ACC112 (cell line): ENCODE measurements around the gene CRACR2B.

ENCODE experiments used
- H2AFZ ChIP-seq: fragments of 200-600 bp; sonication (generic); one replicate; pipeline ENCODE4 v1.6.0; 2017; ENCODE audit warnings: antibody characterized with exemption, low read length; ENCODE audit not compliant: unreplicated experiment
- H3K27ac ChIP-seq: fragments of 200-600 bp; sonication (generic); 2 replicates; pipeline ENCODE4 v1.5.1; 2014; ENCODE audit warnings: low read depth, mild to moderate bottlenecking, antibody characterized with exemption, low read length, moderate library complexity
- H3K27me3 ChIP-seq: fragments of 200-600 bp; sonication (generic); 2 replicates; pipeline ENCODE4 v1.6.1; 2014; ENCODE audit warnings: mild to moderate bottlenecking, antibody characterized with exemption, low read length, moderate library complexity, mixed read lengths; ENCODE audit not compliant: insufficient read depth
- H3K36me3 ChIP-seq: fragments of 200-600 bp; sonication (generic); 2 replicates; pipeline ENCODE4 v1.6.1; 2016; ENCODE audit warnings: mild to moderate bottlenecking, antibody characterized with exemption, low read length, moderate library complexity, mixed read lengths; ENCODE audit not compliant: insufficient read depth
- H3K4me1 ChIP-seq: fragments of 200-600 bp; sonication (generic); one replicate; pipeline ENCODE4 v1.6.1; 2016; ENCODE audit warnings: low read length, mixed read lengths; ENCODE audit not compliant: insufficient read depth, unreplicated experiment, control insufficient read depth
- H3K4me3 ChIP-seq: fragments of 200-600 bp; sonication (generic); 2 replicates; pipeline ENCODE4 v1.5.1; 2014; ENCODE audit warnings: mild to moderate bottlenecking, low read depth, low read length
- H3K79me2 ChIP-seq: fragments of 200-600 bp; sonication (generic); one replicate; pipeline ENCODE4 v1.6.0; 2016; ENCODE audit warnings: low read length; ENCODE audit not compliant: control insufficient read depth, unreplicated experiment, insufficient read depth

CRACR2B gene

GRCh38 chr11:802693-803466 is 24.8 kb upstream of the CRACR2B start:
- Histone ChIP-seq H3K36me3 (no peaks in the 10 kb centered on the region), H2AFZ (no peak overlapping the region), H3K27ac (no peak overlapping the region), H3K27me3 (no peaks in the 10 kb centered on the region), H3K79me2 (peaks cover 2% of the 10 kb centered on the region), H3K4me1 (peaks cover 7% of the 10 kb centered on the region), H3K4me3 (no peak overlapping the region)

- Histone ChIP-seq H3K27ac (no peak overlapping the region), H3K79me2 (peaks cover 5% of the 10 kb centered on the region), H3K36me3 (no peaks in the 10 kb centered on the region), H3K27me3 (no peaks in the 10 kb centered on the region), H3K4me3 (peak overlapping the region; percentile 80; the same call in 1 of the 2 replicates), H2AFZ (no peak overlapping the region), H3K4me1 (peaks cover 9% of the 10 kb centered on the region)
Observed at GRCh38 chr11:803467-803742, 24.3 kb upstream of the CRACR2B start.

- Histone ChIP-seq H3K79me2 (peaks cover 11% of the 10 kb centered on the region), H3K27me3 (no peaks in the 10 kb centered on the region), H3K4me3 (peak overlapping the region; percentile 80), H3K36me3 (no peaks in the 10 kb centered on the region), H3K4me1 (peaks cover 10% of the 10 kb centered on the region), H2AFZ (no peak overlapping the region), H3K27ac (no peak overlapping the region)
Observed at GRCh38 chr11:803770-804598, 23.7 kb upstream of the CRACR2B start.

DNA sequence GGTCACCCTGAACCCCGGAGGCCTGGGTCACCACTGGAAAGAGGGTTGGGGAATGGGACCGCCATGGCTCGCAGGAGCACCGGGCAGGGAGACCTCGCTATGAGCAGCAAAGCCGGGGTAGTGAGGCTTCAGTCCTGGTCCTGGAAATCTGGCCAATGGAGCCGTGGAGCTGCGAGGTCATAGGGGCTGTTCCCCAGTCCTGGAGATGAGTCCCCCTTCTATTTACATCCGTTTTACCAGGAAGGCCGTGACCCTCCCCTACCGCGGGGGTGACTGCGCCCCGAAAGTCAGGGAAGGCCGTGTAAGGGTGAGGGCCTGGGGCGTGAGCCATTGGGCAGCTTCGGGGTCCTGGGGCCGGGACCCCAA is 23.1 kb upstream of the CRACR2B start:
- Histone ChIP-seq H3K79me2 (peaks cover 12% of the 10 kb centered on the region), H2AFZ (no peak overlapping the region), H3K27ac (no peak overlapping the region), H3K27me3 (no peaks in the 10 kb centered on the region), H3K4me1 (peaks cover 10% of the 10 kb centered on the region), H3K4me3 (peak overlapping the region; percentile 80), H3K36me3 (no peaks in the 10 kb centered on the region)

DNA sequence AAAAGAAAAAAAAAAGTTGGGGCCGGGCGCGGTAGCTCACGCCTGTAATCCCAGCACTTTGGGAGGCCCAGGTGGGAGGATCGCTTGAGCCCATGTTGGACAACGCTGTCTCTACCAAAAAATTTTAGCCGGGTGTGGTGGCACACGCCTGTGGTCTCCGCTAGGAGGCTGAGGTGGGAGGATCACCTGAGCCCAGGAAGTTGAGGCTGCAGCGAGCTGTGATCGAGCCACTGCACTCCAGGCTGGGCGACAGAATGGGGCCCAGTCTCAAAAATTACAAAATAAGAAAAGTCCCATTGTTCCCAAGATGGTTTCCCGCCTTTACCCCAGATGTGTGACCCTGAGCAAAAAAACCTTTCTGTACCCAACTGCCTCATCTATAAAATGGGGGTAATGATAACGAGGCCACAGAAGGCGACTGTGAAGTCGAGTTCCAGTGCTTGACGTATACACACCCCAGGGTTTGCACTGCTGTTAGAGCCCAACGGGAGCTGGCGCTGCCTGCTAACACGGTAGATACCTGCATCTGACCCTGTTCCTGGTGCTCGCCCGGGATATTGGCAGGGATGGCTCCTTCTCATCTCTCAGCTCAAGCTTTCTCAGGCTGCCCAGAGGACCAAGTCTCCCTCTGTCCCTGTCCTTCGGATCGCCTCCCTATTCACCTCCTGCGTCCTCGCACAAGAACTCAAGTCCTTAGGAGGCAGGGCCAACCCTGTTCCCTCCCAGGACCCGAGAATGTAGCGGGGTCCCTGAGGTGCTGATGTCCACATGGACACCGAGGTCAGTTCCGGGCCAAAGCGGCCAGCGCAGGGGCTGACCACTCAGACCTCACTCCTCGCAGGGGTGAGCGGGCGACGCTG is 19.1 kb upstream of the CRACR2B start:
- H3K4me1 ChIP-seq = peaks cover 22% of the 10 kb centered on the region
- H3K36me3 ChIP-seq = peaks cover 17% of the 10 kb centered on the region; the same call in 1 of the 2 replicates
- no peaks in the 10 kb centered on the region for H3K27me3 ChIP-seq
- peaks cover 36% of the 10 kb centered on the region for H3K79me2 ChIP-seq
- H3K4me3 ChIP-seq = peak overlapping the region; percentile 95
- peak overlapping the region; percentile 36 for H2AFZ ChIP-seq
- H3K27ac ChIP-seq = peak overlapping the region; percentile 98

DNA sequence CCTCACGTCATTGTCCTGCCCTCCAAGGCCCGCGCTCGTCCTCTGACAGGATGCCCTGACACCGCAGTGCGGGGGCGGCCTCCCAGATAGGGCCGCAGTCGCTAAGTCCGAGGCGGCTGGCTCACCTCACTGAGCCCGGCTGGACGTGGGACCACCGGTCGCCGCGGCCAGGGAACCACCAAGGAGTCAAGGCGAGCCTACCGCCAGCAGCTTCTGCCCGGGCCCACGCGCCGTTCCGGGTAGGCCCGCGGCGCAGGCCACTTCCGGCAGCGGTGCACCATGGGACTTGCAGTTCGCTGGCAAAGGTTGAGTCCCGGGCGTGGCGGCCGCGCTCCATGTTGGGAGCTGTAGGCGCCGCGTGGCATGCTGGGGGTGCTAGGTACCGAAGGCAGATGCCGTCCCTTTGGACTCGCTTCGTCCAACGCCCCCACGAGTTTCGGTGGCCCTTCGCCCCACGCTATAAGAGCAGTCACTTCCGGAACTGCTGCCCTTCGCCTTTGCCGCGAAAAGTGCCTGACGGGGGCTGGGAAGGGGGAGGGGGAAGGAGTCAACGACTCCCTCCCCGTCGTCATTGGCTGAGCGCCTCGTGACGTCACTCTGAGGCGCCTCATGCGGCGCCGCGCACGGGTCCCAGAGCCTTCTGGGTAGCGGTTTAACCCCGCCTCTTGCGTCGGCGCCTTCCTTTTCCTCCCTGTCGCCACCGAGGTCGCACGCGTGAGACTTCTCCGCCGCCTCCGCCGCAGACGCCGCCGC is 18.3 kb upstream of the CRACR2B start, which contains the start of gene RPLP2:
RPLP2 (plus strand) TSS at position 681 of the 753 bp plus-strand sequence. CDS start 268 bp downstream, outside the sequence.
- Histone ChIP-seq H3K4me1 (peaks cover 16% of the 10 kb centered on the region), H3K27me3 (no peaks in the 10 kb centered on the region), H3K79me2 (peaks cover 36% of the 10 kb centered on the region), H3K4me3 (peak within 1 kb of the TSS; percentile 95), H3K36me3 (peaks cover 17% of the 10 kb centered on the region; the same call in 1 of the 2 replicates), H2AFZ (peak within 1 kb of the TSS; percentile 36), H3K27ac (peak within 1 kb of the TSS; percentile 98)

GRCh38 chr11:810040-810567 is 17.6 kb upstream of the CRACR2B start:
- peak overlapping the region; percentile 95 for H3K4me3 ChIP-seq
- H3K27ac ChIP-seq = peak overlapping the region; percentile 98
- peaks cover 36% of the 10 kb centered on the region for H3K79me2 ChIP-seq
- no peaks in the 10 kb centered on the region for H3K27me3 ChIP-seq
- H2AFZ ChIP-seq = no peak overlapping the region
- peaks cover 17% of the 10 kb centered on the region; the same call in 1 of the 2 replicates for H3K36me3 ChIP-seq
- H3K4me1 ChIP-seq = peaks cover 16% of the 10 kb centered on the region

DNA sequence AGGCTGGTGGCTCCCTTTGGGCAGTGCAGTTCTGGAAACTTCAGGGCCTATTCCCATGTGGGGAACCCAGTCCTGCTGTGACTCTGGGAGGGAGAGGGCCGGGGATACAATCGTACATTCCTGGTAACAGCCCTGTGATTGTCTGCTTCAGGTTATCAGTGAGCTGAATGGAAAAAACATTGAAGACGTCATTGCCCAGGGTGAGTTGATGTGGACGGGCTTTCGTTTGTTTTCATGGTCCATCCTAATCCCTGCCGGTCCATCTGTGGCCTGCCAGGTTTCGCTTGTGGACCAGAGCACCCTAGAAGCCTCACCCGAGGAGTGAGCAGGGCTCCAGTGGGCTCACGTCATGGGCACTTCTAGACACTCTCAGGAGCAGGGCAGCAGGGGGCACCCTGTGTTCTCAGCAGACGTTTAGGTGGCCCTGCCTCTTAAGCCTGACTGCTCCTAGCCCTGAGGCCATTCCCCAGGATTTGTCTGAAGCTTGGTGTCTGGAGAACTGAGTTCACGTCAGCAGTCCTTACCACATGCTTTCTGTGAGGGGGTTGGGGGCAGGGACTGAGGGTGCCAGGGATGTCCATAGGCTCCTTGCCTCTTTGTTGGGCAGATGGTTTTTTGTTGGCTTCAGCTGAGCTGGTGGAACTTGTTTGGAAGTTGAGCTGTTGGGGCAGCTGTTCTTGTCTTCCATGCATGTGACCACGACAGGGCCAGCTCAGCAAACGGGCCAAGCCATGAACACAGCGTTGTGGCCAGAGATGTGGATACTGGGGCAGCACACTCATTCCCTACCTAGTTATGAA is 16.1 kb upstream of the CRACR2B start:
- H3K27ac ChIP-seq = peak overlapping the region; percentile 22; the same call in 1 of the 2 replicates

GRCh38 chr11:812390-812789 is 15.3 kb upstream of the CRACR2B start:
- Histone ChIP-seq H3K4me3 (no peak overlapping the region), H2AFZ (no peak overlapping the region), H3K27ac (no peak overlapping the region), H3K4me1 (peaks cover 16% of the 10 kb centered on the region), H3K79me2 (peaks cover 36% of the 10 kb centered on the region), H3K36me3 (peaks cover 17% of the 10 kb centered on the region; the same call in 1 of the 2 replicates), H3K27me3 (no peaks in the 10 kb centered on the region)

More for the DNA sequence above, 16.1 kb upstream of the CRACR2B start:
- H2AFZ ChIP-seq = no peak overlapping the region
- peaks cover 17% of the 10 kb centered on the region; the same call in 1 of the 2 replicates for H3K36me3 ChIP-seq
- peak overlapping the region; percentile 95 for H3K4me3 ChIP-seq
- no peaks in the 10 kb centered on the region for H3K27me3 ChIP-seq
- H3K4me1 ChIP-seq = peaks cover 16% of the 10 kb centered on the region
- peaks cover 36% of the 10 kb centered on the region for H3K79me2 ChIP-seq
